GM18951 (cell line): ENCODE results near the gene COL10A1.

Experiments used
- POLR2A ChIP-seq: IDR thresholded peaks from 4 replicates; pipeline ENCODE4 v1.6.1; 2011; ENCODE audit warnings: mild to moderate bottlenecking; ENCODE audit not compliant: insufficient read length, insufficient read depth; ENCODE audit errors: extremely low read depth
- in situ Hi-C: fragments of 300-500 bp; cut with MboI; formaldehyde crosslinking; loops from one replicate; pipeline ENCODE4 v1.12.0; 2022; ENCODE audit warnings: low sequenced_read_pairs, mixed read lengths, inconsistent platforms; ENCODE audit not compliant: unreplicated experiment

The COL10A1 gene

DNA sequence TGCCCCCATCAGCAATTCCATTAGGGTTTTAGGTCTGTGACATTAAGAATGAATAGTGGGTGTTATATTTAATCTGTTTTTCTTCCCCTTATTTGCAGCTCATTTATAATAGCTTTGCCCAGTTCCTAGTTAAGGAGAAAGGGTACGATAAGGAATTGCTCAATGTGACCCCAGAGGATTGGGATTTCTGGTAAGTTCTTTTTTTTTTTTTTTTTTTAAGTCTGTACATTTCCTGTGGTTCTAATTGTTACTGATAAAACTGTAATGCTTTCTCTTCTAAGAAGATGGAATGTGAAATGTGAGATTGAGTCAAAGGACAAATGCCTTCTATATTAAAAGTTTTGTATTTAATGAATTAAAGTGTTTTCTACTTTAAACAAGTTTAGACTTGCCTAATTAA lies 19.8 kb downstream of the COL10A1 start:
- in situ Hi-C loops, result no loop called here
- TF ChIP-seq POLR2A, result no peak

DNA sequence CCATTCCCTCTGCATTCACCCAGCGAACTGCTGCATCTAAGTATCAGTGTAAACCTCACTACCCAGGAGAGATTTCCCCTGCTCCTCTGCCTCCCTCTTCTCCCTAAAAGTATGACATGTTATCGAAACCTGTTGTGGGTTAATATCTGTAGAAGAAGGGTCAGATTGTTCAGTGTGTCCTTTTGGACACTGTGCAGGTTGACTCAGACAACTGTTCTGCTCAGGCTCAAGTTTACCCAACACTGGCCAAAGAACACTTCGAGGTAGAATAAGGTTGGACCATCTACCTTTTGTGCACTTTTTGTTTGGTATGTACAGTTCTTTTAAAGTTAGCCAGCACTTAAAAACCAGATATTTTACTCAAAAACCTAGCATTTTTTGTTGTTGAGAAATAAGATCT lies 20.7 kb downstream of the COL10A1 start:
- TF ChIP-seq POLR2A, result no peak
- in situ Hi-C loops, result no loop called here

GRCh38 chr6:116104636-116105035 lies 21.3 kb downstream of the COL10A1 start:
- no peak for TF ChIP-seq POLR2A
- in situ Hi-C loops, result no loop called here

DNA sequence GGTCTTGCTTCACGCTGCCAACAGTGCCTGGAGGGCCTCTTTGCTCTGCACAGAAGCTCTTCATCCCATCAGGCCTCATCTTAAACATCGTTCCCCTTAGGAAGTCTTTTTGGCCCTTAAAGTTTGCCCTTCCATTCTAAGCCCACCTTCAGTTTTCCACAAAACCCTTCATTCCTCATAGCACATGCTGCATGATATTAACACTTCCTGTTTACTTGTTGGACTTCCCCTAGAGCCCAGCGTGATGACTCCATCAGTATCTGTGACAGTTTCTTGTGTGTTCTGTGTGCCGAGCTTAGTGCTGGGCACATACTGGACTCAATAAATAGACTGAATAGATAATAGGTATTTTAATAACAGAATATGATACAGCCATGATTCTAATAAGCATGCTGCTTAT lies 23.1 kb downstream of the COL10A1 start:
- TF ChIP-seq POLR2A, result no peak
- in situ Hi-C loops, result no loop called here

- in situ Hi-C loops, result no loop called here
- no peak for TF ChIP-seq POLR2A
These were observed 24.1 kb downstream of the COL10A1 start for GRCh38 chr6:116101790-116102189.

- no peak for TF ChIP-seq POLR2A
- in situ Hi-C loops, result no loop called here
These were observed 24.6 kb downstream of the COL10A1 start for GRCh38 chr6:116101302-116101718.

- in situ Hi-C loops, result no loop called here
These were observed 25.3 kb downstream of the COL10A1 start, which contains the start of gene NT5DC1 for GRCh38 chr6:116100419-116101301. TSS of gene NT5DC1 (plus strand) at chr6:116100853. CDS start at chr6:116100931, 78 bp downstream.

GRCh38 chr6:116099036-116099435 lies 26.9 kb downstream of the COL10A1 start:
- in situ Hi-C loops, result loop anchor here (5.0 kb wide), 1 partner anchor 87 kb away; no protein-coding TSS in a partner anchor
- no peak for TF ChIP-seq POLR2A

More at GRCh38 chr6:116100419-116101301, 25.3 kb downstream of the COL10A1 start, which contains the start of gene NT5DC1:
- TF ChIP-seq POLR2A, result peak; percentile 96

DNA sequence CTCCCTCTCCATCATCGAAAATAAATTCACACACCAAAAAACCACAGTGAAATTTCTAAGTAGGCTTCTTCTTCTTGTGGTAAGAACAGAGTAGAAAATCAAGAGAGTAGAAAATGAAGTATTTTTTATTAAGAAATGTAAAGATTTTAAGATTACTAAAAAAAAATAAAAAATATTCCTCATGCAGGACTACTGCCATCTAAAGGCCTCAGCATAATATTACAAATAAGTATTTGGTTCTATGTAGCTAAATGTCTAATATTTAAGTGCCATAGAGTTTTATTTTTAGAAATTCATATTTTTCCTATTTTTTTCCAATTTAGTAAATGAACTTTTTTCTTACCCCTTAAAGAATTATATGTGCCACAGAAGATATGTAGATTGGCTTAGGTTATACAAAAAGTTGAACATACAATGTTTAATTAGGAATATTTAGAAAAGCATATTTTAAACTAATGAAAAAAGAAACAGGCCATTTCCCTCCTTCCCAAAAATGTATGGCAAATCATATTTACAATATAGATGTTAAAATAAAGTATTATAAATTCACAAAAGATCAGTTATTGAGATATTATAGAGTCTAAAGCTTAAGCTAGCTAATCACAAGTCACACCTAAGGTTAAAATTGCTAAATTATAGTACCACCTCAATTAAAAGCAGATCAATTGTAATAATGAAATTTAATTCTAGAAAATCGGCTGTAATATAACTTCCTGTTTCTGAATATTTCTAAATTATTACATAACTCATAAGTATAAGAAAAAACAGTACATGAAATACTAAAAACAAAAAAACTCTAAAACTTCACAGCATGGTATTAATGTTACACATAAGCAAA lies 28.7 kb downstream of the COL10A1 start:
- in situ Hi-C loops, result loop anchor here (5.0 kb wide), 1 partner anchor 85 kb away; no protein-coding TSS in a partner anchor
- no peak for TF ChIP-seq POLR2A

- in situ Hi-C loops, result loop anchor here (5.0 kb wide), 1 partner anchor 84 kb away; no protein-coding TSS in a partner anchor
These were observed 29.7 kb downstream of the COL10A1 start for GRCh38 chr6:116096048-116096759.

GRCh38 chr6:116094041-116094440 lies 31.9 kb downstream of the COL10A1 start:
- no peak for TF ChIP-seq POLR2A
- in situ Hi-C loops, result no loop called here

DNA sequence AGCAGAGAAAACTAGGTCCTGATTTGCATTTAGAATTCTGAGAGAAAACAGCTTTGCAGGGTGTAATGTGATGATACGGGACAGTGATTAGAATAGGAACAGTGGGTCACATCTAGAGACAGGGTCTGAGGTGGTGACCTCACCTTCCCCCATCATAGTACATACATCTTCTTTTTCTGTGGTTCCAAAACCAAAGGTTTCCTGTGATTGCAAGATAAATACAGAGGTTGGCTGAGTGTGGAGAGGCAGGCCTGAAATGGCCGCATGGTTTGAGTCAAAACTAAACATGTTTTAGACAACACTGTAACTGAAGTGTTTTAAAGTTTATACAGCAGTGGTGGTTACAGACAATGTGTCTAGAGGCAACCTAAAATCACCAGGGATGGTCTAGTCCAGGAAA lies 35.7 kb downstream of the COL10A1 start:
- TF ChIP-seq POLR2A, result no peak
- in situ Hi-C loops, result no loop called here

DNA sequence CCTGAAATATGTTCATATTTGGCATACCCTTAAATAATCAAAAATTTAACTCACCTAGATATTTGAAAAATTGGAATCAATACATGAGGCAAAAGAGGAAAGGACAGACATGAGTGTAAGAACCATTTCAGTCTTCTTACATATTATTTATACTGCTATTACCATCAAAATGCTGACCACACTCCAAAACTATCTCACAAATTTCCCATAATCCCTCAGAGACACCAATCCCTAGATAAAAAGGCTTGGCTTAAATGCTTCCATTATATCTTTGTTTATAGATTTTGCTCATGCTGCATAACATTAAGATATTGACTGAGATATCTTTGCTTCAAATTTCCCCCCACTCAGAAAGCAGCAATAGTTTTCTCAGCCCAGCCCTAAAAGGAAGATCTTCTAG lies 37.0 kb downstream of the COL10A1 start:
- in situ Hi-C loops, result no loop called here
- no peak for TF ChIP-seq POLR2A
